H1 (cell line): ENCODE data around the gene AQP12A. TPM values are rescaled to one million over a fixed set of nuclear protein-coding genes. Genes with fewer than 3 reads are reported as not detected.

Source experiments
- CTCF ChIA-PET: fragments of 300-600 bp; sonication (Branson Sonifier 250); formaldehyde crosslinking; loops from one replicate; lab custom pipeline; 2021; ENCODE audit not compliant: partially characterized antibody; lab: Charles Lee
- POLR2A ChIA-PET: fragments of 300-600 bp; sonication (Branson Sonifier 250); formaldehyde crosslinking; loops from one replicate; lab custom pipeline; 2021; ENCODE audit warnings: inconsistent platforms; ENCODE audit not compliant: partially characterized antibody; lab: Charles Lee
- DNase-seq, 2 experiments: peaks; one replicate each; pipeline versions ENCODE4 v3.0.0 to v3.0.0-alpha.2; 2010 to 2022; ENCODE audit warnings: low spot score in 2 of 2, low read depth in 1 of 2, mixed read lengths in 1 of 2
- FAIRE-seq: peaks from 2 replicates; lab custom pipeline; 2011; peaks lifted over from hg19 to GRCh38; lab: Jason Lieb, UNC
- H2AFZ ChIP-seq: 2 replicates; pipeline ENCODE4 v1.8.1; 2012; ENCODE audit warnings: low read length, inconsistent platforms
- H2AK5ac ChIP-seq: 2 replicates; pipeline ENCODE4 v1.6.1; 2013; ENCODE audit warnings: low read depth, low read length
- H2BK120ac ChIP-seq: replicated peaks from 2 replicates; pipeline ENCODE3; 2013; ENCODE audit warnings: low read depth, low read length, inconsistent platforms
- H2BK12ac ChIP-seq: 2 replicates; pipeline ENCODE4 v1.6.1; 2013; ENCODE audit warnings: low read depth, low read length
- H2BK15ac ChIP-seq: 2 replicates; pipeline ENCODE4 v1.6.1; 2013; ENCODE audit warnings: low read length
- H2BK20ac ChIP-seq: 2 replicates; pipeline ENCODE4 v1.6.1; 2013; ENCODE audit warnings: low read length
- H2BK5ac ChIP-seq: 2 replicates; pipeline ENCODE4 v1.6.1; 2013; ENCODE audit warnings: low read depth, low read length
- H3K14ac ChIP-seq: 2 replicates; pipeline ENCODE4 v1.6.1; 2013; ENCODE audit warnings: inconsistent platforms; ENCODE audit not compliant: insufficient read length
- H3K18ac ChIP-seq: 2 replicates; pipeline ENCODE4 v1.6.1; 2013; ENCODE audit warnings: low read length; ENCODE audit errors: extremely low read depth
- H3K23ac ChIP-seq: 2 replicates; pipeline ENCODE4 v1.6.1; 2013; ENCODE audit warnings: inconsistent platforms; ENCODE audit not compliant: insufficient read length
- H3K23me2 ChIP-seq: 2 replicates; pipeline ENCODE4 v1.6.1; 2013; ENCODE audit warnings: low read depth, low read length
- H3K27ac ChIP-seq: 2 replicates; pipeline ENCODE4 v1.6.1; 2011; ENCODE audit warnings: low read depth, low read length, inconsistent platforms
- H3K27me3 ChIP-seq, 4 experiments: replicated peaks in 1 of 4; 1 replicate in 1 of 4; 2 replicates in 3 of 4; pipeline versions ENCODE4 v1.6.1 to v1.8.1; 2011 to 2013; ENCODE audit warnings: low read length in 3 of 4, mild to moderate bottlenecking in 3 of 4, inconsistent platforms in 2 of 4, mixed read lengths in 2 of 4, moderate library complexity in 1 of 4; ENCODE audit not compliant: control insufficient read depth in 3 of 4, insufficient read depth in 3 of 4; ENCODE audit errors: extremely low read depth in 1 of 4
- H3K36me3 ChIP-seq, 4 experiments: 2 replicates each; pipeline versions ENCODE4 v1.6.1 to v1.8.1; 2011 to 2013; ENCODE audit warnings: mild to moderate bottlenecking in 4 of 4, low read length in 3 of 4, moderate library complexity in 2 of 4, control low read depth in 1 of 4, inconsistent platforms in 1 of 4; ENCODE audit not compliant: insufficient read depth in 4 of 4, control insufficient read depth in 2 of 4
- H3K4ac ChIP-seq: replicated peaks from 2 replicates; pipeline ENCODE3; 2013; ENCODE audit warnings: low read length, low read depth, mixed read lengths, inconsistent platforms; ENCODE audit not compliant: insufficient read length
- H3K4me1 ChIP-seq, 4 experiments: replicated peaks in 1 of 4; 1 replicate in 1 of 4; 2 replicates in 3 of 4; pipeline versions ENCODE4 v1.6.1 to v1.8.1; 2011 to 2013; ENCODE audit warnings: low read length in 3 of 4, inconsistent platforms in 2 of 4, mixed read lengths in 1 of 4; ENCODE audit not compliant: insufficient read depth in 4 of 4, control insufficient read depth in 3 of 4
- H3K4me2 ChIP-seq, 2 experiments: 2 replicates each; pipeline versions ENCODE4 v1.6.1 to v1.8.1; 2011 to 2013; ENCODE audit warnings: low read depth in 2 of 2, low read length in 2 of 2, control low read depth in 1 of 2, inconsistent platforms in 1 of 2, mild to moderate bottlenecking in 1 of 2; ENCODE audit not compliant: insufficient read depth in 1 of 2
- H3K4me3 ChIP-seq, 4 experiments: fragments of 200-600, 300-600 bp in 1 of 4; sonication (generic), shearing (Covaris generic), sonication (Bioruptor Twin) in 1 of 4; 2 replicates each; pipeline versions ENCODE4 v1.5.1 to v1.8.1; 2011 to 2016; ENCODE audit warnings: low read length in 4 of 4, low read depth in 3 of 4, control low read depth in 2 of 4, inconsistent platforms in 2 of 4, mild to moderate bottlenecking in 2 of 4, mixed read lengths in 1 of 4, moderate library complexity in 1 of 4; ENCODE audit not compliant: insufficient read depth in 2 of 4; ENCODE audit errors: extremely low read depth in 1 of 4
- H3K56ac ChIP-seq: replicated peaks from 2 replicates; pipeline ENCODE3; 2013; ENCODE audit warnings: low read depth, mild to moderate bottlenecking, mixed read lengths, low read length, inconsistent platforms; ENCODE audit not compliant: insufficient read length
- H3K79me1 ChIP-seq: 2 replicates; pipeline ENCODE4 v1.6.1; 2013; ENCODE audit warnings: low read depth, low read length, control low read depth
- H3K79me2 ChIP-seq, 2 experiments: 2 replicates each; pipeline versions ENCODE4 v1.6.1 to v1.8.1; 2012 to 2013; ENCODE audit warnings: low read length in 2 of 2, mild to moderate bottlenecking in 2 of 2, inconsistent platforms in 1 of 2; ENCODE audit not compliant: insufficient read depth in 2 of 2, control insufficient read depth in 1 of 2
- H3K9ac ChIP-seq, 4 experiments: replicated peaks in 1 of 4; 1 replicate in 1 of 4; 2 replicates in 3 of 4; pipeline versions ENCODE4 v1.6.1 to v1.8.1; 2011 to 2013; ENCODE audit warnings: low read depth in 3 of 4, low read length in 3 of 4, control low read depth in 2 of 4, mild to moderate bottlenecking in 2 of 4, moderate library complexity in 2 of 4, inconsistent platforms in 1 of 4; ENCODE audit errors: extremely low read depth in 1 of 4
- H3K9me3 ChIP-seq, 2 experiments: 2 replicates each; pipeline versions ENCODE4 v1.6.1 to v1.8.1; 2012 to 2013; ENCODE audit warnings: mild to moderate bottlenecking in 2 of 2, moderate library complexity in 2 of 2, control low read depth in 1 of 2, inconsistent platforms in 1 of 2, low read depth in 1 of 2, low read length in 1 of 2, mixed read lengths in 1 of 2; ENCODE audit not compliant: insufficient read depth in 2 of 2
- H4K20me1 ChIP-seq, 2 experiments: replicated peaks in 1 of 2; 2 replicates each; pipeline versions ENCODE3 to v1.8.1; 2011 to 2013; ENCODE audit warnings: inconsistent platforms in 2 of 2, low read length in 2 of 2, mild to moderate bottlenecking in 1 of 2; ENCODE audit not compliant: insufficient read depth in 2 of 2, control insufficient read depth in 1 of 2
- H4K5ac ChIP-seq: 2 replicates; pipeline ENCODE4 v1.6.1; 2013; ENCODE audit warnings: low read length, low read depth, mixed read lengths, inconsistent platforms; ENCODE audit not compliant: insufficient read length
- H4K8ac ChIP-seq: 2 replicates; pipeline ENCODE4 v1.8.0; 2013; ENCODE audit warnings: mild to moderate bottlenecking, moderate library complexity, low read length, inconsistent platforms; ENCODE audit not compliant: insufficient read depth; ENCODE audit errors: extremely low read depth
- H4K91ac ChIP-seq: replicated peaks from 2 replicates; pipeline ENCODE3; 2013; ENCODE audit warnings: low read length, mixed read lengths, inconsistent platforms; ENCODE audit not compliant: insufficient read length
- BCL11A ChIP-seq, 2 experiments: IDR thresholded peaks; one replicate each; pipeline ENCODE4 v1.6.1; 2011; ENCODE audit warnings: low read depth in 2 of 2, low read length in 2 of 2, mild to moderate bottlenecking in 2 of 2
- CEBPB ChIP-seq: IDR thresholded peaks from 2 replicates; pipeline ENCODE4 v1.6.1; 2012; ENCODE audit warnings: low read depth, low read length
- GABPA ChIP-seq: IDR thresholded peaks from 2 replicates; pipeline ENCODE4 v1.6.1; 2011; ENCODE audit warnings: mild to moderate bottlenecking, low read length, moderate library complexity, borderline replicate concordance; ENCODE audit not compliant: insufficient read depth
- MAFK ChIP-seq: IDR thresholded peaks from 2 replicates; pipeline ENCODE4 v1.6.1; 2012; ENCODE audit warnings: low read depth, mild to moderate bottlenecking, improper control_type of control experiment, low read length
- NRF1 ChIP-seq: IDR thresholded peaks from 2 replicates; pipeline ENCODE4 v1.6.1; 2011; ENCODE audit warnings: mild to moderate bottlenecking, low read depth, low read length, improper control_type of control experiment
- POU5F1 ChIP-seq: IDR thresholded peaks from 2 replicates; pipeline ENCODE4 v1.6.1; 2011; ENCODE audit warnings: low read depth, mild to moderate bottlenecking, low read length, moderate library complexity
- RAD21 ChIP-seq, 2 experiments: IDR thresholded peaks in 1 of 2; conservative IDR thresholded peaks in 1 of 2; 2 replicates each; pipeline ENCODE4 v1.6.1; 2011; ENCODE audit warnings: low read depth in 2 of 2, low read length in 2 of 2, improper control_type of control experiment in 1 of 2, inconsistent platforms in 1 of 2, mild to moderate bottlenecking in 1 of 2, moderate library complexity in 1 of 2
- RFX5 ChIP-seq: IDR thresholded peaks from 2 replicates; pipeline ENCODE4 v1.6.1; 2011; ENCODE audit warnings: low read depth, low read length, improper control_type of control experiment, borderline replicate concordance
- SIRT6 ChIP-seq: IDR thresholded peaks from one replicate; pipeline ENCODE4 v1.7.1; 2012; ENCODE audit warnings: low read length, inconsistent platforms
- SP1 ChIP-seq: IDR thresholded peaks from 2 replicates; pipeline ENCODE4 v1.6.1; 2011; ENCODE audit warnings: low read depth, low read length
- ZNF274 ChIP-seq: IDR thresholded peaks from 2 replicates; pipeline ENCODE4 v1.7.0; 2012; ENCODE audit warnings: low read length, borderline replicate concordance; ENCODE audit errors: extremely low read depth
- WGBS, 2 experiments: shearing (Covaris generic) in 1 of 2; methylation state at CpG; one replicate each; pipeline versions ENCODE4 v1.1.6 to v1.1.7; 2013 to 2015; ENCODE audit warnings: low lambda C conversion rate in 2 of 2, mixed read lengths in 2 of 2, inconsistent platforms in 1 of 2, low coverage in 1 of 2, missing lambda C conversion rate in 1 of 2; ENCODE audit not compliant: insufficient replicate concordance in 2 of 2, insufficient coverage in 1 of 2, insufficient read length in 1 of 2; ENCODE audit errors: extremely low coverage in 1 of 2, missing lambda C conversion rate in 1 of 2; 5-methylcytosine and 5-hydroxymethylcytosine counted together
- polyA plus RNA-seq, 7 experiments: library from polyadenylated mRNA; depleted of rRNA in 3 of 7; stranded (reverse) in 5 of 7; unstranded in 2 of 7; fragments of >200 nt in 5 of 7; fragments of 200-250 nt in 2 of 7; gene quantifications; 1 replicate in 5 of 7; 2 replicates in 1 of 7; 4 replicates in 1 of 7; pipeline versions ENCODE4 v1.2.1 to v1.2.3, GENCODE V29; 2011 to 2013; ENCODE audit warnings: missing spikeins in 2 of 7, mixed read lengths in 2 of 7
- total RNA-seq: library from RNA; stranded (reverse); fragmentation: NEBNext Ultra II Directional; extraction: Animal tissue kit (Norgen Biotek cat#: 25700); gene quantifications from 2 replicates; pipeline ENCODE4 v1.2.1, GENCODE V29; 2021
- TF ChIP-seq, protein P1 (sequence below), 3 experiments: IDR thresholded peaks; 1 replicate in 2 of 3; 2 replicates in 1 of 3; pipeline versions ENCODE4 v1.5.1 to v1.6.1; 2011; ENCODE audit warnings: low read length in 3 of 3, mild to moderate bottlenecking in 3 of 3, inconsistent platforms in 2 of 3, low read depth in 1 of 3, moderate library complexity in 1 of 3; ENCODE audit not compliant: insufficient read depth in 1 of 3; ENCODE audit errors: control extremely low read depth in 1 of 3

Gene AQP12A
- total and polyA plus RNA-seq, 2 of the 8 experiments (the other 6 are each of a cell fraction or from before 2014, with no cell fraction given), result not detected

DNA sequence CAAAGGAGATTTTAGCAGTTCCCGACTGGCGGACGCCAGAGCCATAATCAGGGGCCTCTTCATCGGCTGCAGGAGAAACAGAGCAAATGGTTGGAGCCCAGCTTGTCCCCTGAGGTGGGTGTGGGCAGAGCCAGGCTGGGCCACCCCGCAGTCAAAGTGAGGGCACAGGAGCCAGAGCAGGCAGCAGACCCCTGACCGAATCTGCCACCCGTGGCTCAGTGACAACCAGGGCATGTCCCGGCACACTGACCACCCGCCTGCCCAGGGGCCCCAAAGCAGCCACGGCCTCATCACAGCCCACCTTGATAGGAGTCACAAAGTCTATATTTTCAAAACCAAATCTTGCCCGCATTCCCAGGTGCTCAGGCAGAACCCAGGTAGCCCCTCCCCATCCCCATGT is 55.6 kb downstream of the AQP12A start:
- no peak overlapping the region for H3K4me3 ChIP-seq
- TF ChIP-seq ZNF274 (no peak), SIRT6 (no peak), CEBPB (no peak), SP1 (no peak), NRF1 (no peak), GABPA (no peak), MAFK (no peak), RAD21 (IDR thresholded peaks at IDR 0.05 in 1 of 2, conservative IDR thresholded peaks at IDR 0.05 in 1 of 2; ENCODE audit: low read depth in 2 of 2, low read length in 2 of 2) (no peak), BCL11A (IDR thresholded peaks at IDR 0.05; ENCODE audit: low read depth in 2 of 2, low read length in 2 of 2) (no peak), RFX5 (no peak), POU5F1 (no peak)
- TF ChIP-seq, protein P1, sequence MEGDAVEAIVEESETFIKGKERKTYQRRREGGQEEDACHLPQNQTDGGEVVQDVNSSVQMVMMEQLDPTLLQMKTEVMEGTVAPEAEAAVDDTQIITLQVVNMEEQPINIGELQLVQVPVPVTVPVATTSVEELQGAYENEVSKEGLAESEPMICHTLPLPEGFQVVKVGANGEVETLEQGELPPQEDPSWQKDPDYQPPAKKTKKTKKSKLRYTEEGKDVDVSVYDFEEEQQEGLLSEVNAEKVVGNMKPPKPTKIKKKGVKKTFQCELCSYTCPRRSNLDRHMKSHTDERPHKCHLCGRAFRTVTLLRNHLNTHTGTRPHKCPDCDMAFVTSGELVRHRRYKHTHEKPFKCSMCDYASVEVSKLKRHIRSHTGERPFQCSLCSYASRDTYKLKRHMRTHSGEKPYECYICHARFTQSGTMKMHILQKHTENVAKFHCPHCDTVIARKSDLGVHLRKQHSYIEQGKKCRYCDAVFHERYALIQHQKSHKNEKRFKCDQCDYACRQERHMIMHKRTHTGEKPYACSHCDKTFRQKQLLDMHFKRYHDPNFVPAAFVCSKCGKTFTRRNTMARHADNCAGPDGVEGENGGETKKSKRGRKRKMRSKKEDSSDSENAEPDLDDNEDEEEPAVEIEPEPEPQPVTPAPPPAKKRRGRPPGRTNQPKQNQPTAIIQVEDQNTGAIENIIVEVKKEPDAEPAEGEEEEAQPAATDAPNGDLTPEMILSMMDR (IDR thresholded peaks at IDR 0.05; ENCODE audit: control extremely low read depth in 1 of 3, insufficient read depth in 1 of 3, low read depth in 1 of 3, low read length in 3 of 3), result no peak

More for the DNA sequence above, 55.6 kb downstream of the AQP12A start:
- H3K36me3 ChIP-seq, result peaks cover 33 to 76% (median 61%) of the 10 kb centered on the region in 4 experiments; a peak in 7 of 8 replicates
- DNase-seq, result no peak
- no peak overlapping the region for H2BK20ac ChIP-seq
- no peak overlapping the region for H2AFZ ChIP-seq
- no peak overlapping the region for H3K4ac ChIP-seq
- H3K27me3 ChIP-seq, result no peaks in the 10 kb centered on the region
- H3K18ac ChIP-seq, result no peak overlapping the region
- no peak overlapping the region for H2BK15ac ChIP-seq
- H3K9ac ChIP-seq, result no peak overlapping the region
- ChIA-PET CTCF (interaction anchor here (0.7 to 1.4 kb wide), 3 partner anchors 13 to 93 kb away, joined by 3 to 7 read pairs (median 3); no protein-coding TSS in a partner anchor), POLR2A (interaction anchor here (0.9 to 3.4 kb wide), 8 partner anchors 9 to 75 kb away, joined by 3 to 21 read pairs (median 7); no protein-coding TSS in a partner anchor)
- no peak overlapping the region for H3K56ac ChIP-seq
- WGBS, 2 experiments, result 84% methylated on average over 11 of the region's 11 CpGs; no CpG with 5 or more reads in 1 of the 2 experiments
- H4K20me1 ChIP-seq, result peaks cover 9 to 13% of the 10 kb centered on the region in 2 experiments
- no peak overlapping the region for H3K4me2 ChIP-seq
- no peaks in the 10 kb centered on the region; the same call in 1 of the 2 replicates for H3K79me1 ChIP-seq
- no peak overlapping the region for H4K5ac ChIP-seq
- H3K27ac ChIP-seq, result no peak overlapping the region
- H4K91ac ChIP-seq, result no peak overlapping the region
- H2AK5ac ChIP-seq, result no peak overlapping the region
- H4K8ac ChIP-seq, result peak overlapping the region; percentile 35; the same call in 1 of the 2 replicates
- no peaks in the 10 kb centered on the region for H3K9me3 ChIP-seq
- H3K4me1 ChIP-seq, result no peaks in the 10 kb centered on the region
- H2BK120ac ChIP-seq, result no peak overlapping the region
- H3K14ac ChIP-seq, result no peak overlapping the region
- H2BK5ac ChIP-seq, result no peak overlapping the region
- H3K79me2 ChIP-seq, result no peaks in the 10 kb centered on the region; a peak in 1 of 4 replicates
- no peak overlapping the region for H3K23ac ChIP-seq
- no peaks in the 10 kb centered on the region for H3K23me2 ChIP-seq
- H2BK12ac ChIP-seq, result no peak overlapping the region
- FAIRE-seq, result no peak
